ENCODE results near the gene A1CF. TPM values are rescaled to one million over a fixed set of nuclear protein-coding genes. Genes with fewer than 3 reads are reported as not detected.

A1CF gene, protein sequence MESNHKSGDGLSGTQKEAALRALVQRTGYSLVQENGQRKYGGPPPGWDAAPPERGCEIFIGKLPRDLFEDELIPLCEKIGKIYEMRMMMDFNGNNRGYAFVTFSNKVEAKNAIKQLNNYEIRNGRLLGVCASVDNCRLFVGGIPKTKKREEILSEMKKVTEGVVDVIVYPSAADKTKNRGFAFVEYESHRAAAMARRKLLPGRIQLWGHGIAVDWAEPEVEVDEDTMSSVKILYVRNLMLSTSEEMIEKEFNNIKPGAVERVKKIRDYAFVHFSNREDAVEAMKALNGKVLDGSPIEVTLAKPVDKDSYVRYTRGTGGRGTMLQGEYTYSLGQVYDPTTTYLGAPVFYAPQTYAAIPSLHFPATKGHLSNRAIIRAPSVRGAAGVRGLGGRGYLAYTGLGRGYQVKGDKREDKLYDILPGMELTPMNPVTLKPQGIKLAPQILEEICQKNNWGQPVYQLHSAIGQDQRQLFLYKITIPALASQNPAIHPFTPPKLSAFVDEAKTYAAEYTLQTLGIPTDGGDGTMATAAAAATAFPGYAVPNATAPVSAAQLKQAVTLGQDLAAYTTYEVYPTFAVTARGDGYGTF
- not detected in 2 replicates for total RNA-seq

GRCh38 chr10:50885097-50885859 lies at the start of gene A1CF:
A1CF (minus strand) TSS chr10:50885627; CDS start chr10:50859940, 25,687 bp downstream.

Other genes starting within 250 kb of the A1CF start
- 3.8 and 4.9 TPM in 2 replicates for gene ASAH2B, start 145.7 kb downstream of the A1CF start, total RNA-seq
- 6.2 and 34.1 TPM in 2 replicates for gene PRKG1, start 188.9 kb upstream of the A1CF start, total RNA-seq

Measured in epithelial cell of alveolus of lung (primary cell).